Naive B cell (primary cell): ENCODE data around the gene RTF2. TPM values are rescaled to one million over a fixed set of nuclear protein-coding genes. Genes with fewer than 3 reads are reported as not detected.

ENCODE experiments used
- ATAC-seq, 2 donors: fragments of 150-1000 bp; cut with Tn5 transposase; 2 replicates each; pipeline ENCODE4 v1.10.0; 2021; ENCODE audit warnings: low read depth in 2 of 2, mild to moderate bottlenecking in 2 of 2, moderate library complexity in 2 of 2
- DNase-seq: peaks from one replicate; pipeline ENCODE4 v3.0.0; 2022
- H3K27ac Mint-ChIP-seq, 6 donors: one replicate each; pipeline ENCODE4 v1.8.0; 2020 to 2022; ENCODE audit warnings: mild to moderate bottlenecking in 6 of 6, mixed read lengths in 6 of 6, moderate library complexity in 5 of 6, inconsistent platforms in 2 of 6
- H3K27me3 Mint-ChIP-seq, 3 donors: one replicate each; pipeline ENCODE4 v1.8.0; 2021 to 2022; ENCODE audit warnings: mixed read lengths in 3 of 3, mild to moderate bottlenecking in 1 of 3
- H3K36me3 Mint-ChIP-seq, 2 donors: one replicate each; pipeline ENCODE4 v1.8.0; 2020 to 2022; ENCODE audit warnings: mixed read lengths in 2 of 2, inconsistent platforms in 1 of 2, mild to moderate bottlenecking in 1 of 2
- H3K4me1 Mint-ChIP-seq, 3 donors: one replicate each; pipeline ENCODE4 v1.8.0; 2020 to 2022; ENCODE audit warnings: mixed read lengths in 3 of 3, inconsistent platforms in 1 of 3, mild to moderate bottlenecking in 1 of 3, moderate library complexity in 1 of 3
- H3K4me3 Mint-ChIP-seq, 8 donors: one replicate each; pipeline ENCODE4 v1.8.0; 2020 to 2022; ENCODE audit warnings: mild to moderate bottlenecking in 8 of 8, mixed read lengths in 8 of 8, moderate library complexity in 8 of 8, inconsistent platforms in 2 of 8
- H3K9me3 Mint-ChIP-seq, 7 donors: one replicate each; pipeline ENCODE4 v1.8.0; 2020 to 2022; ENCODE audit warnings: mixed read lengths in 7 of 7, mild to moderate bottlenecking in 5 of 7, inconsistent platforms in 2 of 7, moderate library complexity in 1 of 7
- polyA plus RNA-seq, 6 donors: library from polyadenylated mRNA; unstranded; fragments of 300-500 nt; fragmentation: Illumina TruSeq; gene quantifications; one replicate each; pipeline ENCODE4 v1.2.3, GENCODE V29; 2021; ENCODE audit warnings: low read depth in 6 of 6

The RTF2 gene, protein sequence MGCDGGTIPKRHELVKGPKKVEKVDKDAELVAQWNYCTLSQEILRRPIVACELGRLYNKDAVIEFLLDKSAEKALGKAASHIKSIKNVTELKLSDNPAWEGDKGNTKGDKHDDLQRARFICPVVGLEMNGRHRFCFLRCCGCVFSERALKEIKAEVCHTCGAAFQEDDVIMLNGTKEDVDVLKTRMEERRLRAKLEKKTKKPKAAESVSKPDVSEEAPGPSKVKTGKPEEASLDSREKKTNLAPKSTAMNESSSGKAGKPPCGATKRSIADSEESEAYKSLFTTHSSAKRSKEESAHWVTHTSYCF
- 100 to 1,000 TPM; 130 to 152 (median 141) TPM for polyA plus RNA-seq

DNA sequence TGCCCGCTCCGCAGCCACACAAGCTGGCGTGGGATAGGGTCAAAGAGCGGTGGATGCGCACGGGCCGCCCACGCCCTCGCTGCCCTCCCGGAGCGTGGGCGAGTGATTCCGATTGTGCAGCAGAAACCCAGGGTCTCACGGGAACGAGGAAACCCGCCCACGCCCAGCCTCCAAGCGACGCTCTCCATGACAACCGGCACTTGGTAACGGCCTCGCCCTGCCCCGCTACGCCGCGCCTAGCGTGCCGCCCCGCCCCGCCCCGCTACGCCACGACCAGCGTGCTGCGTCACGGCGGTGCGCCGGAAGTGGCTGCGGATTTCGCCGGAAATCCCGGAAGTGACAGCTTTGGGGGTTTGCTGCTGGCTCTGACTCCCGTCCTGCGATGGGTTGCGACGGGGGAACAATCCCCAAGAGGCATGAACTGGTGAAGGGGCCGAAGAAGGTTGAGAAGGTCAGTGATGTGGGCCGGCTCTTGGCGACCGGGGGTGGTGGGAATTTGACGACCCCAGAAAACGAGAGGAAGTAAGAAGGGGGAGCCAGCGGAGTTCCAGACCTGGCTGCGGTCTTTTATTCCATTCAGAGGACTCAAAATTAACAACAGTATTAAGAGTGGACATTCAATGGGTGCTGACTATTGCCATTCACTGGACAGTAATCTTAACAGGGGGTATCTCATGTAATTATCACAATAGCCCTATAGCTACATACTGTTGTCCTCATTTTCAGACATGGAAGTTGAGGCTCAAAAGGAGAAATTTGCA, at the start of gene RTF2:
Gene RTF2, plus strand, starts transcription at position 312 of the 761 bp plus-strand sequence. Its CDS starts 71 bp downstream, at position 383.
- H3K4me1 Mint-ChIP-seq: peaks cover 26 to 53% (median 34%) of the 10 kb centered on the region in 3 donors
- peak within 1 kb of the TSS; percentile 98 to 100 (median 99) for H3K4me3 Mint-ChIP-seq
- no peaks in the 10 kb centered on the region for H3K27me3 Mint-ChIP-seq
- H3K36me3 Mint-ChIP-seq: peaks cover 0 to 9% of the 10 kb centered on the region in 2 donors
- ATAC-seq (peak; percentile 91 to 92), DNase-seq (peak; percentile 98)
- peak within 1 kb of the TSS; percentile 99 to 100 (median 100) for H3K27ac Mint-ChIP-seq
- H3K9me3 Mint-ChIP-seq: peaks cover 0 to 2% (median 0%) of the 10 kb centered on the region in 7 donors

DNA sequence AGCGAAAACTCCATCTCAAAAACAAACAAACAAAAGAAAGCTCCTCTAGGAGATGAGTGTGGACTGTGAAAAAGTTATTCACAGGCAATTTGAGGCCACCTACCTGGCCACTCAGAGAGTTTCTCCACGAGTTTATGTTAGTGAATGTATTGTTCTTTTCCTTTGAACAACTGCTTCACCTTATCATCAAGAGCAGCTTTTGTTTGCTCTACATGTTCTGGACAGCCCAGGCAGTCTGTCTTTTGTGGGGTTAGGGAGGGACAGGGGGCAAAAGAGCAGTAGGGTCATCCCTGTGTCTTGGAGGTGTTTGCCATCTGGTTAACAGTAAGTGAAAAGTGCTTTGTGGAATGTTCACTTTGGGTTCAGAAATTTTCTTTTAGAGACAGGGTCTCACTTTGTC, 48.4 kb upstream of the RTF2 start:
- DNase-seq: no peak
- H3K9me3 Mint-ChIP-seq: no peaks in the 10 kb centered on the region
- ATAC-seq: no peak
- H3K4me1 Mint-ChIP-seq: peaks cover 4 to 12% (median 9%) of the 10 kb centered on the region in 3 donors
- H3K4me3 Mint-ChIP-seq: no peak overlapping the region
- H3K27ac Mint-ChIP-seq: no peak overlapping the region
- peaks cover 0 to 11% (median 8%) of the 10 kb centered on the region in 3 donors for H3K27me3 Mint-ChIP-seq
- peaks cover 8% of the 10 kb centered on the region in 2 donors for H3K36me3 Mint-ChIP-seq

DNA sequence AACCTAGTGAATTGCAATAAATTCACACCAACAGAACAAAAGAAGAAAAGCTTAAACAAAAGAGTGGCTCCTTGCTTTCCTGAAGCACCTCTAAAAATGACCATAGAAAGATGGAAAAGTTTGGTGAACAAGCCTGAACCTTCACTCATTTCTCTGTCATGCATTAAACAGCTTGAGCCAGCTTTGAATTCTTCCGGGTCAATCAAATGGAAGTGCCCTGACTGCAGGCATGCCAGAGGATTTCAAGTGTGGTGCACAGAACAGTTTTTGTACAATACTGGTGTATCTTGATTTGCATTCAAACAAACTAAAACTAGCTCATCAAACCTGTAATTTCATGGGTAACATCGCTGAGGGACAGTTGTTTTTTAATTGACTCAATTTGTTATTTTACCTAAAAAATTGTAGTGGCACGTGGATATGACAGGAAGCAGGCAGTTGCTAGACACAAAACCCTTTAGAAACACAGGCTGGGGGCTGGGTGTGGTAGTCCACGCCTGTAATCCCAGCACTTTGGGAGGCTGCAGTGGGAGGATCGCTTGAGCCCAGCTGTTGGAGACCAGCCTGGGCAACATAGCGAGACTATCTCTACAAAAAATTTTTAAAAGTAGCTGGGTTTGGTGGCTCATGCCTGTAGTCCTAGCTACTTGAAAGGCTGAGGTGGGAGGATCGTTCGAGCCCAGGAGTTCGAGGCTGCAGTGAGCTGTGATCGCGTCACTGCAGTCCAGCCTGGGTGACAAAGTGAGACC, 47.3 kb upstream of the RTF2 start:
- no peaks in the 10 kb centered on the region for H3K9me3 Mint-ChIP-seq
- DNase-seq (no peak), ATAC-seq (no peak)
- H3K36me3 Mint-ChIP-seq: peaks cover 8% of the 10 kb centered on the region in 2 donors
- H3K4me1 Mint-ChIP-seq: peaks cover 4 to 12% (median 9%) of the 10 kb centered on the region in 3 donors
- H3K4me3 Mint-ChIP-seq: no peak overlapping the region
- H3K27ac Mint-ChIP-seq: no peak overlapping the region
- peaks cover 0 to 15% (median 12%) of the 10 kb centered on the region in 3 donors for H3K27me3 Mint-ChIP-seq

DNA sequence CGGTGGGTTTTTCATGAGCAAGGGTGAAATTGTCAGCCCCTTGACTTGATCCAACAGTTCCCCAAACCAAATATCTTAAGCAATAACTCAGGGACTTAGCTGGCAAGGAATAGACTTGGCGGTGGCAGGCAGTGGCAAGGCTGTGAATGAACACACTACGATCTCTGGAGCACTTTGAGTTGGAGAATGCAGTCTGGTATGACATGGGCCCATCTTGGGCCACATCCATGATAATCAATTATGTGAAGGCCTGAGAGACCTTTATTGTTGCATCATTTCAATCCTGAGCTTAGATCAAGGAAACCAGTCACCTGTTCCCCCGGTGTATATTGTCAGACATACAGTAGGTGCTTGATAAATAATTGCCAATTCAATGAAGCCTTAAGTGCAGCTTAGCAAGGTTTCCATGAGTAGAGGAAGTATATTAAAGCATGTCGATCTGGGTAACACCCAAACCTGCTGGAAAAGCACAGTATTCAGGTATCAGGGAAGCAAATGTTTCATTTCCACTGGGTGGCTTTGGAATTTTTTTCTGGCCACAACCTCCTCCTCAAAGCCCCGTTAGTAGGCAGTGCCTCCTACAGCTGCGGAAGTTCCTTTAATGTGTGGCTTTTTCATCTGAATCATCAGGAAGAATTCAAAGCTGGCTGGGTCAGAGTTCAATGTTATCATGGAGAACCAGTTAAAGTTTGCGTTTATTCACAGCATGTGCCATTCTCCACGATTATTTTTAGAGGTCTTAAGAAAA, 46.2 kb upstream of the RTF2 start:
- Mint-ChIP-seq H3K4me1 (peaks cover 4 to 12% (median 9%) of the 10 kb centered on the region in 3 donors), H3K27me3 (peaks cover 0 to 19% (median 16%) of the 10 kb centered on the region in 3 donors), H3K9me3 (no peaks in the 10 kb centered on the region), H3K4me3 (no peak overlapping the region), H3K27ac (no peak overlapping the region), H3K36me3 (peaks cover 4 to 6% of the 10 kb centered on the region in 2 donors)
- no peak for ATAC-seq
- no peak for DNase-seq

DNA sequence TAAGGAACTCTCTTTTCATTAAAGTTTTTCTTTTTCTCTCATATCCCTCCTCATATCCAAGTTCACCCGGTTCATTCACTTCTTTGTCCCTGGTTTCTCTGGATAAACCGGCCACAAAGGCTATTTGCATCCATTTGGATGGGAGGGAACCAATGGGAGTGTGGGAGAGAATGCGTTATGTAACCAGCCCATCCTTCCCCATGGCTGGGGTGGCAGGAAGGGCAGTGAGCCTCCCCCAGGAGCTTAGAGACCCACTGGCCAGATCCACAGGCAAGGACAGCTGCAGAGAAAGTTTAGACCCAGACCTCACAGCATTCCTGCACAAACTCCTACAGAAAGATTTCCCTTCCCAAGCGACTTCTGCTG, 45.6 kb upstream of the RTF2 start:
- H3K4me1 Mint-ChIP-seq: peaks cover 4 to 16% (median 9%) of the 10 kb centered on the region in 3 donors
- H3K27ac Mint-ChIP-seq: no peak overlapping the region
- DNase-seq (no peak), ATAC-seq (no peak)
- H3K9me3 Mint-ChIP-seq: no peaks in the 10 kb centered on the region
- H3K27me3 Mint-ChIP-seq: peaks cover 0 to 21% (median 20%) of the 10 kb centered on the region in 3 donors
- no peak overlapping the region for H3K4me3 Mint-ChIP-seq
- H3K36me3 Mint-ChIP-seq: peaks cover 0 to 4% of the 10 kb centered on the region in 2 donors

DNA sequence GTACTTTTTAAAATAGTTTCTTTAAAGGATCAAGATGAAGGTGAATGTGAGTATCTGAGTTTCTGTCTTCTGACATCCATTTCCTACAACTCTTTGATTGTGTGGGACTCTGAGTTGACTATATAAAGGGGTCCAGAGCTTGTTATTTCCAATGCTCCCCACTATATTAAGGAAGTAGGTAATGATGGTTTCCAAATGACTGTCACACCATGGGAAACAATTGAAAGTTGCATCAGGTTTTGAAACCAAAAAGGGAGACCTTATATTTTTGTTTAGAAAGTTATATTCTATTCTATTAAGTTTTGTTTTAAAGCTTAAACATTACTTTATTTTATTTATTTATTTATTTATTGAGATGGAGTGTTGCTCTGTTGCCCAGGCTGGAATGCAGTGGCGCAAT, 45.2 kb upstream of the RTF2 start:
- DNase-seq: no peak
- H3K4me3 Mint-ChIP-seq: no peak overlapping the region

DNA sequence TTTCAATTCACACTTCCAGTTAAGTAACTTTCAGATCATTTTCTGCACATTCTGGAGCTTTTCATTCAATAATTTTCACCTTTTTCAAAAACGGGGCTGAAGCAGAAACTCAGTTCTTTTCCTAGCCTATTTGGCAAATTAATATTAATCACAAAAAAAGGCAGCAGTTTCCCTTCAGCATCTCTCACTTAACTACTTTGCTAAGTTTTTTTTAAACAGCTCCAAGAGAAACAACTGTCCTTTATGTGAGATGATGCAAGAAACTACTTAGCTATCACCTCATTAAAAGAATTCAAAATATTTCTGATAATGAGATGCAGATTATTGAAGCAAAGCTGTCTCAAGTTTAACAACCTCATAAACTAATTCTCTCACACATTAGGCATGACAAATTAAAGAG, 44.5 kb upstream of the RTF2 start:
- no peak overlapping the region for H3K27ac Mint-ChIP-seq
- H3K4me1 Mint-ChIP-seq: peaks cover 4 to 17% (median 14%) of the 10 kb centered on the region in 3 donors
- H3K4me3 Mint-ChIP-seq: no peak overlapping the region
- H3K9me3 Mint-ChIP-seq: no peaks in the 10 kb centered on the region
- H3K27me3 Mint-ChIP-seq: peaks cover 3 to 23% (median 22%) of the 10 kb centered on the region in 3 donors
- peaks cover 0 to 3% of the 10 kb centered on the region in 2 donors for H3K36me3 Mint-ChIP-seq
- DNase-seq (no peak), ATAC-seq (no peak)

More for the DNA sequence above, 45.2 kb upstream of the RTF2 start:
- peaks cover 0 to 24% (median 23%) of the 10 kb centered on the region in 3 donors for H3K27me3 Mint-ChIP-seq
- H3K9me3 Mint-ChIP-seq: no peaks in the 10 kb centered on the region
- H3K4me1 Mint-ChIP-seq: peaks cover 4 to 16% (median 12%) of the 10 kb centered on the region in 3 donors
- H3K36me3 Mint-ChIP-seq: peaks cover 0 to 4% of the 10 kb centered on the region in 2 donors
- ATAC-seq: no peak
- H3K27ac Mint-ChIP-seq: no peak overlapping the region

DNA sequence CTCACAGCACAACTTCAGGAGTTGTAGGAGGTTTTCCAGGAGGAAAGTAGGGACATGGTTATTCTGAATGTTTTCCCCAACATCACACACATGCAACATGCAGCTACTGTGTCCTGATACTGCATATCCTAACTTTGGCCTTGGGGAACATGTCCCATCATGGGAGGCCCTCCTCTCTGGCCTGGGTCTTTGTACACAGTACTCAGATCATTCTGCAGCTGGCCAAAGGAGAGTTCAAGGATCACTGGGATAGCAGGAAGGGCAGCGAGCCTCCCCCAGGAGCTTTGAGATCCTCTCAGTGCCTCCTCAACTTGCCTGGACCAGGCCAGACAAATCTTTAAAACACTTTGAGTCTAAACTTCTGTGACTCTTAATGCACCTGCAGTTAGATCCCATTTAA, 43.5 kb upstream of the RTF2 start:
- H3K4me3 Mint-ChIP-seq: no peak overlapping the region
- peaks cover 0 to 7% (median 0%) of the 10 kb centered on the region in 7 donors for H3K9me3 Mint-ChIP-seq
- peaks cover 0 to 8% of the 10 kb centered on the region in 2 donors for H3K36me3 Mint-ChIP-seq
- H3K4me1 Mint-ChIP-seq: peaks cover 11 to 24% (median 22%) of the 10 kb centered on the region in 3 donors
- DNase-seq (no peak), ATAC-seq (no peak)
- peaks cover 13 to 30% (median 25%) of the 10 kb centered on the region in 3 donors for H3K27me3 Mint-ChIP-seq
- H3K27ac Mint-ChIP-seq: no peak overlapping the region

DNA sequence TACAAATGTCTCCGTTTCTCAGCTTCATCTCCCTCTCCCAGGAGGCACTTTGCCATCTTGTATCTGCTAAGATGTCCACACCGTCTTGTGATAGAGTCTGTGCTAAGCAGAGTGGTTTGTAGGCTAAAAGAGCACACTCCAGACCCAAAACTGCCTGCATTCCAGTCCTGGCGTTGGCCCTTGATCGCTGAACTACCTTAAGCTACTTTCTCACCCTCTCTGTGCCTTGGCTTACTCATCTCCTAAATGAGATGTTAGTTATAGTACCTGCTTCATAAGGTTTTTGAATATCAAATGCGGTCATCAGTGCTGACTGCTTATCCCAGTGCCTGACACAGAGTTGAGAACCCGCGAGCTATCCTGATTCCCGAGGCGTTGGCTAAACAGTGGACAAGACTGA, 42.4 kb upstream of the RTF2 start:
- no peak for DNase-seq
- Mint-ChIP-seq H3K9me3 (peaks cover 0 to 7% (median 0%) of the 10 kb centered on the region in 7 donors), H3K4me1 (peaks cover 16 to 29% (median 29%) of the 10 kb centered on the region in 3 donors), H3K36me3 (peaks cover 0 to 8% of the 10 kb centered on the region in 2 donors), H3K27me3 (peaks cover 24 to 36% (median 33%) of the 10 kb centered on the region in 3 donors), H3K4me3 (no peak overlapping the region), H3K27ac (no peak overlapping the region)
- ATAC-seq: no peak

DNA sequence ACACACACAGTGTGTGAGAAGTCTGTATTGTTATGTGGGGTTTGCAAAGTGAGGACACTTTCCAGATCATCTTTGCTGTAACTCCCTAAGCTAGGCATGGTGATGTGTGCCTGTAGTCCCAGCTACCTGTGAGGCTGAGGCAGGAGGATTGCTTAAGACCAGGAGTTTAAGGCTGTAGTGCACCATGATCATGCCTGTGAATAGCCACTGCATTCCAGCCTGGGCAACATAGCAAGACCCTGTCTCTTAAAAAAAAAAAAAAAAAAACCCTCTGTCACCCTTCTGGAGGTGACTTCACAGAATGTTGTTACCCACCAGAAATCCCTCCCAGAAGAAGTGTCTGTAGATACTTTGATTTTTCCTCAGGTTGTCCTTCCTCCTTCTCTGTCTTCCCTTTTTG, 41.5 kb upstream of the RTF2 start:
- peaks cover 27 to 35% (median 31%) of the 10 kb centered on the region in 3 donors for H3K27me3 Mint-ChIP-seq
- ATAC-seq (no peak), DNase-seq (no peak)
- no peak overlapping the region for H3K27ac Mint-ChIP-seq
- no peak overlapping the region for H3K4me3 Mint-ChIP-seq
- peaks cover 0 to 8% of the 10 kb centered on the region in 2 donors for H3K36me3 Mint-ChIP-seq
- H3K4me1 Mint-ChIP-seq: peaks cover 16 to 29% (median 29%) of the 10 kb centered on the region in 3 donors
- H3K9me3 Mint-ChIP-seq: peaks cover 0 to 7% (median 0%) of the 10 kb centered on the region in 7 donors

DNA sequence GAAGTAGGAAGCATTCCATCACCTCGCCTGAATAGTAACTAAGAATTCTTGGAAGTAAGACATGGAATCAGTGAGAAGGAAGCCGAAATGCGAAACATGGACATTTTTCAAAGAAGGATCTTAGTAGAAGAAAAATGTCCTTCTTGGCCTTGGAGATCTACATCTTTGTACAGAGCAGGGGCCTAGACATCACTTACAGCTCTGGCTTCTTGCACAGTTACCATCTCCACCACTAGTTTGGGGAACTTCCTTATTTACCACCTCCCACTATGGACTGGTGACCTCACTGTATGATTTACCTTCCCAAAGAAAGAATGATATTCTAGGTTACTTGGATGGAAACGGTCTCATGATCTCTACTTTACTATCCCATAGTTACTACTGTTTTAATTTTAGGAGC, 40.6 kb upstream of the RTF2 start:
- Mint-ChIP-seq H3K27me3 (peaks cover 27 to 35% (median 31%) of the 10 kb centered on the region in 3 donors), H3K9me3 (peaks cover 0 to 7% (median 0%) of the 10 kb centered on the region in 7 donors), H3K4me3 (no peak overlapping the region), H3K27ac (no peak overlapping the region), H3K4me1 (peaks cover 16 to 29% (median 25%) of the 10 kb centered on the region in 3 donors), H3K36me3 (peaks cover 0 to 8% of the 10 kb centered on the region in 2 donors)
- DNase-seq (no peak), ATAC-seq (no peak)

DNA sequence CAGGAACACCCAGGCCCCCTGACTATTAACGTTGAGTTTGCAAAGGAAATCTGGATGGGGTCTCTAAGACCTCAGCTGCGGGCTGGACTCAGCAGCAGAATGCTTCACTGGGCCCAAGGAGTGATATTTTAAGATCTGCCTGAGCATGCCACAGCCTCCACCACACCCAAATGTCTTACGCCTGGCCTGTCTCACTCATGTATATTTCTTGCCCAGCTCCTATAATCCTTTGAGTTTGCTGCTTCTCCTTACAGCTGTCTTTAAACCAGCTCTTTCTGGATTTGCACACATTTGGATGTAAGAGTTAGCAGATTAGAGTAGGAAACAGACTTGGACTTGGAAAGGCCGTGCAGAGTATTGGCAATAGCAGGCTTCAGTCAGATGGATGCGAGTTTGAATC, 40.0 kb upstream of the RTF2 start:
- peaks cover 16 to 29% (median 24%) of the 10 kb centered on the region in 3 donors for H3K4me1 Mint-ChIP-seq
- no peak overlapping the region for H3K27ac Mint-ChIP-seq
- H3K4me3 Mint-ChIP-seq: peak overlapping the region in 2 of 8 donors; percentile 55 to 65

More for the DNA sequence above, 40.0 kb upstream of the RTF2 start:
- DNase-seq (no peak), ATAC-seq (no peak)
- peaks cover 0 to 7% (median 0%) of the 10 kb centered on the region in 7 donors for H3K9me3 Mint-ChIP-seq
- H3K36me3 Mint-ChIP-seq: peaks cover 0 to 8% of the 10 kb centered on the region in 2 donors
- peaks cover 27 to 35% (median 31%) of the 10 kb centered on the region in 3 donors for H3K27me3 Mint-ChIP-seq
